ENCODE measurements around the gene PDE4B. TPM values are rescaled to one million over a fixed set of nuclear protein-coding genes. Genes with fewer than 3 reads are reported as not detected.

PDE4B gene
- total RNA-seq, 4 donors from 2014 or later: 0.08 to 6.7 (median 3.4) TPM

DNA sequence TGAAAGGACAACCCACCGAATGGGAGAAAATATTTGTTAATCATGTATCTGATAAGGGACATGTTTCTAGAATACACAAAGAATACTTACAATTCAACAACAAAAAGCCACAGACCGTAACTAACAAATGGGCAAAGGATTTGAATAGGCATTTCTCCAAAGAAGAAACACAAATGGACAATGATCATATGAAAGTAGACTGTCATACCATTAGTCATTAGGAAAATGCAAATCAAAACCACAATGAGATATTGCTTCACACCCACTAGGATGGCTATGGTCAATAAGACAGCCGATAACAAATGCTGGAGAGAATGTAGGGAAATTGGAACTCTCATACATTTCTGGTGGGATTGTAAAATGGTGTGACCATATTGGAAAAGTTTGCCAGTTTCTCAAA, 374.1 kb downstream of the PDE4B start:
- Histone ChIP-seq H3K27me3 (no peaks in the 10 kb centered on the region), H3K4me3 (no peak overlapping the region), H3K4me1 (no peaks in the 10 kb centered on the region), H3K27ac (no peak overlapping the region), H3K9me3 (no peaks in the 10 kb centered on the region), H3K36me3 (no peaks in the 10 kb centered on the region)
- TF ChIP-seq POLR2A (IDR thresholded peaks at IDR 0.05): no peak
- TF ChIP-seq, protein P1, sequence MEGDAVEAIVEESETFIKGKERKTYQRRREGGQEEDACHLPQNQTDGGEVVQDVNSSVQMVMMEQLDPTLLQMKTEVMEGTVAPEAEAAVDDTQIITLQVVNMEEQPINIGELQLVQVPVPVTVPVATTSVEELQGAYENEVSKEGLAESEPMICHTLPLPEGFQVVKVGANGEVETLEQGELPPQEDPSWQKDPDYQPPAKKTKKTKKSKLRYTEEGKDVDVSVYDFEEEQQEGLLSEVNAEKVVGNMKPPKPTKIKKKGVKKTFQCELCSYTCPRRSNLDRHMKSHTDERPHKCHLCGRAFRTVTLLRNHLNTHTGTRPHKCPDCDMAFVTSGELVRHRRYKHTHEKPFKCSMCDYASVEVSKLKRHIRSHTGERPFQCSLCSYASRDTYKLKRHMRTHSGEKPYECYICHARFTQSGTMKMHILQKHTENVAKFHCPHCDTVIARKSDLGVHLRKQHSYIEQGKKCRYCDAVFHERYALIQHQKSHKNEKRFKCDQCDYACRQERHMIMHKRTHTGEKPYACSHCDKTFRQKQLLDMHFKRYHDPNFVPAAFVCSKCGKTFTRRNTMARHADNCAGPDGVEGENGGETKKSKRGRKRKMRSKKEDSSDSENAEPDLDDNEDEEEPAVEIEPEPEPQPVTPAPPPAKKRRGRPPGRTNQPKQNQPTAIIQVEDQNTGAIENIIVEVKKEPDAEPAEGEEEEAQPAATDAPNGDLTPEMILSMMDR (IDR thresholded peaks at IDR 0.05): no peak
- 64 to 68% methylated on average over 3 of the region's 3 CpGs for WGBS, 2 donors
- intact Hi-C loops (cut with DNase I): no loop called here
- DNase-seq: no peak

GRCh38 chr1:66167267-66167666, 374.6 kb downstream of the PDE4B start:
- intact Hi-C loops (cut with DNase I): no loop called here
- no peaks in the 10 kb centered on the region for H3K9me3 ChIP-seq
- H3K27ac ChIP-seq: no peak overlapping the region
- no peaks in the 10 kb centered on the region for H3K4me1 ChIP-seq
- no peak for DNase-seq
- no peak overlapping the region for H3K4me3 ChIP-seq
- no peaks in the 10 kb centered on the region for H3K27me3 ChIP-seq
- H3K36me3 ChIP-seq: no peaks in the 10 kb centered on the region
- TF ChIP-seq, protein P1 (IDR thresholded peaks at IDR 0.05): no peak
- no peak for TF ChIP-seq POLR2A (IDR thresholded peaks at IDR 0.05)

- no peak overlapping the region for H3K27ac ChIP-seq
These were observed 375.8 kb downstream of the PDE4B start for GRCh38 chr1:66168467-66168887.

DNA sequence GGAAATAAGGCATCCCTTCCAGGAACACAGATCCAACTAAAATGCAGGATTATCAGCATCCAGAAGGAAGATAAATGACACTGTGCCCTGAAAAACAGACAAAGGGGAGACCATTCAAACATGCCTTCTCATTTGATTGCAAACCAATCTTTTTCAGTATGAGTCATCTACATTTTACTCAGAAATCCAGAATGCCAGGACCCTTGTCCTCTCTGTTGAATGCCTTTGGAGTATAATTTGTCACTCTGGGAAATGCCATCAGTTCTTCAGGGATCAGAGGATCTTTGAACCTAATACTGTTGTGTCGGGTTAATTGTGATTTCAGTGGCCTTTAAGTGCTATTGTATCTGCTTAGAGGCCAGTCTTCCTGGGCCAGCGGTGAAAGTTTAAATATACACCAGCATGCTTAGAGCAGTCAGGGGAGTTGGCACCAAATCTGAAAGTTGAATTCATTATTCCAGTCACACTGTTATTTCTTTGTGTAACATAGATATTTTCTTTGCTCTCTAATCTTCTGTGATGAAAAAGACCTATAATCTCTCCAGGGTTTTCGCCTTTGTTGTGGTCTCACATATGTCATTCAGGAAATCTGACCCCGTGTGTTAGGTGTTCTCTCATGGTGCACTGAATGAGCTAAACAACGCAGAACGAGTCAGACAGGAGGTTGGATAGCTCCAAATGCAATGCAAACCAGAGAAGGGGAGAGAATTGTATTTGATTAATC, 376.4 kb downstream of the PDE4B start:
- WGBS, 2 donors: 21 to 29% methylated on average over 6 of the region's 6 CpGs
- no peaks in the 10 kb centered on the region for H3K9me3 ChIP-seq
- intact Hi-C loops (cut with DNase I): no loop called here
- H3K4me3 ChIP-seq: no peak overlapping the region
- H3K27me3 ChIP-seq: no peaks in the 10 kb centered on the region
- no peaks in the 10 kb centered on the region for H3K36me3 ChIP-seq
- no peaks in the 10 kb centered on the region for H3K4me1 ChIP-seq
- no peak for DNase-seq
- H3K27ac ChIP-seq: no peak overlapping the region
- TF ChIP-seq POLR2A (IDR thresholded peaks at IDR 0.05): no peak
- TF ChIP-seq, protein P1 (IDR thresholded peaks at IDR 0.05): no peak

More at GRCh38 chr1:66168467-66168887, 375.8 kb downstream of the PDE4B start:
- H3K36me3 ChIP-seq: no peaks in the 10 kb centered on the region
- TF ChIP-seq POLR2A (IDR thresholded peaks at IDR 0.05): no peak
- TF ChIP-seq, protein P1 (IDR thresholded peaks at IDR 0.05): no peak
- intact Hi-C loops (cut with DNase I): no loop called here
- H3K4me3 ChIP-seq: no peak overlapping the region
- no peaks in the 10 kb centered on the region for H3K27me3 ChIP-seq
- 56 to 63% methylated on average over 5 of the region's 5 CpGs for WGBS, 2 donors
- H3K9me3 ChIP-seq: no peaks in the 10 kb centered on the region
- no peak for DNase-seq
- H3K4me1 ChIP-seq: no peaks in the 10 kb centered on the region

- Histone ChIP-seq H3K4me3 (no peak overlapping the region), H3K36me3 (no peaks in the 10 kb centered on the region), H3K27ac (no peak overlapping the region), H3K9me3 (no peaks in the 10 kb centered on the region), H3K4me1 (no peaks in the 10 kb centered on the region), H3K27me3 (no peaks in the 10 kb centered on the region)
- intact Hi-C loops (cut with DNase I): no loop called here
- 84 to 92% methylated on average over 1 of the region's 1 CpG for WGBS, 2 donors
- TF ChIP-seq, protein P1 (IDR thresholded peaks at IDR 0.05): no peak
- no peak for TF ChIP-seq POLR2A (IDR thresholded peaks at IDR 0.05)
- DNase-seq: no peak
These were observed 379.6 kb downstream of the PDE4B start for GRCh38 chr1:66172272-66172671.

Data from esophagus squamous epithelium (tissue), 5 donors.